ENCODE measurements around the gene SLC4A1. TPM values are rescaled to one million over a fixed set of nuclear protein-coding genes. Genes with fewer than 3 reads are reported as not detected.

SLC4A1 gene
- total RNA-seq, 4 donors from 2014 or later: 0.21 TPM; not detected in 3

DNA sequence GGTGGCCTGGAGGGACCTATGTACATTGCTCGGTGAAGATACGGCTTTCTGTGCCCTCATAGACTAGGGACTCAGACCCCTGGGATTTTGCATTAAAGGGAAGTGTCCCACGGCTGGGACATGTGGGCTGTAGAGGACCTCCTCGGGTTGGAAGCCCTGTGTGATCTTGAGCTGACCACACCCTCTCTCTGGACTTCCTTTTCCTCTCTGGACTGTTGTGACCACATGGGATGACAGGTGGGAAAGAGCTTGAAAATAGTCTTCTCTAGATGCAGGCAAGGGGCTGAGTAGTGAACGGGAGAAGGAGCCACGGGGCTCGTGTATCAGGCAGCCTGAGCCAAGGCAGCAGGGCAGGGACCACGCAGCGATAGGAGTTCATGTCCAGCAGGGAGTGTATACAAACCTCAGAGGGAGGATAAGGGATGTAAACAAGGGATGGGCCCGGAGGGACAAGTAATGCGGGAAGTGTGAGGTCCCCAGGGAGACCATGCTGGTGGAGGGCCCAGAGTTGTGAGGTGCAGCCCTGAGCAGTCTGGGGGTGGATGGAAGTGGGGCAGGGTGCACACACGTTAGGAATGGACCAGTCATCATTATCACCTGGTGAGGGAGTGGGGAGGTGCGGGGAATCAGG lies 4.5 kb upstream of the SLC4A1 start:
- TF ChIP-seq CTCF (IDR thresholded peaks at IDR 0.05) (no peak), EP300 (IDR thresholded peaks at IDR 0.05) (no peak), POLR2A (IDR thresholded peaks at IDR 0.05) (no peak)
- Histone ChIP-seq H3K36me3 (no peaks in the 10 kb centered on the region), H3K4me3 (no peak overlapping the region), H3K9me3 (no peaks in the 10 kb centered on the region), H3K27me3 (no peaks in the 10 kb centered on the region), H3K27ac (no peak overlapping the region), H3K4me1 (no peaks in the 10 kb centered on the region)
- WGBS, 2 donors: 52 to 53% methylated on average over 13 of the region's 13 CpGs
- no peak for DNase-seq (ENCODE audit: low spot score in 2 of 2)

DNA sequence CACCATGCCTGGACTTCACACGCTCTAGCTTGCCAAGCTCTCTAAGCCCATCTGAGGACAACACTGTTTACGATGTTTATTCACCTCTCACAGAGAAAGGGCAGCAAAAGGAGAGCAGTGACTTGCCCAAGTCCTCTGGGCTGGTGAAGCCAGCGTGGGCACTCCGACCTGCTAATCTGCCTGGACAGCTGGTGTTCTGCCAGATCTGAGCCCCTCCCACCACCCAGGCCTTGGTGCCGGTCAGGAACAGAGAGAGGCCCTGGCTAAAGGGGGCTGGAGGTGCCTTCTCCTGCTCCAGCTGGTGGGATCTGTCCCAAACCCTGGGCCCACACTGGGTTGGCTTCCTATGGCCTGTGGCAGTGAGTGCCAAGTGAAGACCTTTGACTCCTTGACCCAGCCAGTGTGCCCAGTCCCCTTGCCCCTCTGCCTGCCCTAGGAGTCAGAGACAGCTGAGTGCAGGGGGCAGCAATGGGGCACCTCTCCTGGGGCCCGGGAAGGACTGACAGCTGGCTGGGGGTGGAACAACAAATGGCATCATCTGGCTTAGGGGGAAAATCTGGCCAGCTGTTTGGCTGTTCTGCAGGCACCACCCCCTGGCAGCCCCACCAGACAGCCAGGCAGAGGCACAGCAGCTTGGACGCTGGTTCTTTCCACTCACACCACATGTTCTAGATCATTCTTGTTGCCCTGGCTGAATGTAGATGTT lies 1.8 kb upstream of the SLC4A1 start:
- TF ChIP-seq EP300 (IDR thresholded peaks at IDR 0.05): no peak
- TF ChIP-seq CTCF (IDR thresholded peaks at IDR 0.05): no peak
- TF ChIP-seq POLR2A (IDR thresholded peaks at IDR 0.05): no peak
- 69% methylated on average over 7 of the region's 7 CpGs for WGBS, 2 donors
- Histone ChIP-seq H3K27ac (no peak overlapping the region), H3K4me1 (no peaks in the 10 kb centered on the region), H3K9me3 (no peaks in the 10 kb centered on the region), H3K4me3 (no peak overlapping the region), H3K27me3 (no peaks in the 10 kb centered on the region), H3K36me3 (no peaks in the 10 kb centered on the region)
- no peak for DNase-seq (ENCODE audit: low spot score in 2 of 2)

GRCh38 chr17:44268709-44269534 lies 987 bp upstream of the SLC4A1 start:
- Histone ChIP-seq H3K27me3 (no peaks in the 10 kb centered on the region), H3K4me1 (no peaks in the 10 kb centered on the region), H3K36me3 (no peaks in the 10 kb centered on the region), H3K27ac (no peak overlapping the region), H3K9me3 (no peaks in the 10 kb centered on the region), H3K4me3 (no peak overlapping the region)
- WGBS, 2 donors: 62 to 72% methylated on average over 11 of the region's 11 CpGs
- no peak for TF ChIP-seq CTCF (IDR thresholded peaks at IDR 0.05)
- no peak for TF ChIP-seq POLR2A (IDR thresholded peaks at IDR 0.05)
- no peak for DNase-seq (ENCODE audit: low spot score in 2 of 2)

GRCh38 chr17:44267165-44267455 lies 825 bp downstream of the SLC4A1 start:
- 82 to 89% methylated on average over 5 of the region's 5 CpGs for WGBS, 2 donors
- no peak for DNase-seq (ENCODE audit: low spot score in 2 of 2)
- Histone ChIP-seq H3K4me3 (no peak overlapping the region), H3K27me3 (no peaks in the 10 kb centered on the region), H3K4me1 (no peaks in the 10 kb centered on the region), H3K27ac (no peak overlapping the region), H3K36me3 (no peaks in the 10 kb centered on the region), H3K9me3 (no peaks in the 10 kb centered on the region)
- TF ChIP-seq EP300 (IDR thresholded peaks at IDR 0.05): no peak
- no peak for TF ChIP-seq CTCF (IDR thresholded peaks at IDR 0.05)
- no peak for TF ChIP-seq POLR2A (IDR thresholded peaks at IDR 0.05)
